AG09309 (cell line): Measurements from ENCODE around the gene APOL5.
"Not testable (repeated sequence)": the region's sequence is repeated elsewhere in the genome, so short reads cannot be mapped to it uniquely, and the experiment has no call there.

Source experiments
- DNase-seq: peaks from one replicate; pipeline ENCODE4 v3.0.0-alpha.2; 2010; ENCODE audit warnings: low read depth
- H3K4me3 ChIP-seq: 2 replicates; pipeline ENCODE4 v1.5.1; 2011; ENCODE audit warnings: mild to moderate bottlenecking, low read depth, low read length, moderate library complexity; ENCODE audit not compliant: control insufficient read depth
- CTCF ChIP-seq: IDR thresholded peaks from 2 replicates; pipeline ENCODE4 v1.5.1; 2011; ENCODE audit warnings: mild to moderate bottlenecking, low read depth, low read length, inconsistent platforms; ENCODE audit not compliant: insufficient read depth, control insufficient read depth; ENCODE audit errors: missing control alignments

APOL5 gene

GRCh38 chr22:35732116-35732515 lies 14.4 kb downstream of the APOL5 start:
- no peak for DNase-seq
- no peak for TF ChIP-seq CTCF
- no peak overlapping the region for H3K4me3 ChIP-seq

GRCh38 chr22:35733036-35733435 lies 15.4 kb downstream of the APOL5 start:
- no peak for TF ChIP-seq CTCF
- DNase-seq = no peak
- no peak overlapping the region for H3K4me3 ChIP-seq

- DNase-seq = no peak
- H3K4me3 ChIP-seq = no peak overlapping the region
- TF ChIP-seq CTCF = no peak
These were observed 16.3 kb downstream of the APOL5 start for GRCh38 chr22:35733791-35734516.

- DNase-seq = no peak
- no peak overlapping the region for H3K4me3 ChIP-seq
- no peak for TF ChIP-seq CTCF
These were observed 16.8 kb downstream of the APOL5 start for GRCh38 chr22:35734517-35734827.

GRCh38 chr22:35735542-35735941 lies 17.9 kb downstream of the APOL5 start:
- no peak overlapping the region for H3K4me3 ChIP-seq
- TF ChIP-seq CTCF = no peak
- DNase-seq = no peak

GRCh38 chr22:35736166-35736565 lies 18.5 kb downstream of the APOL5 start:
- DNase-seq = no peak
- H3K4me3 ChIP-seq = no peak overlapping the region
- TF ChIP-seq CTCF = no peak

GRCh38 chr22:35736701-35737100 lies 19.0 kb downstream of the APOL5 start:
- DNase-seq = no peak
- TF ChIP-seq CTCF = no peak
- no peak overlapping the region for H3K4me3 ChIP-seq

GRCh38 chr22:35737886-35738285 lies 20.2 kb downstream of the APOL5 start:
- H3K4me3 ChIP-seq, DNase-seq: not testable (repeated sequence)
